Upper lobe of right lung (tissue), 1 donor: ENCODE results near the gene ZNF750. TPM values are rescaled to one million over a fixed set of nuclear protein-coding genes. Genes with fewer than 3 reads are reported as not detected.

Experiments used
- ATAC-seq: fragments of 200-7000 bp; cut with Tn5 transposase; one replicate; pipeline ENCODE4 v1.9.1; 2020; ENCODE audit warnings: mild to moderate bottlenecking, moderate library complexity
- DNase-seq: peaks from one replicate; pipeline ENCODE4 v3.0.0-alpha.2; 2020
- H3K27ac ChIP-seq: fragments of 200-600 bp; one replicate; pipeline ENCODE4 v1.8.0; 2022
- H3K27me3 ChIP-seq: fragments of 200-600 bp; one replicate; pipeline ENCODE4 v1.8.0; 2022; ENCODE audit warnings: mild to moderate bottlenecking
- H3K36me3 ChIP-seq: fragments of 200-600 bp; one replicate; pipeline ENCODE4 v1.8.0; 2022
- H3K4me1 ChIP-seq: fragments of 200-600 bp; one replicate; pipeline ENCODE4 v1.8.0; 2022
- H3K4me3 ChIP-seq: fragments of 200-600 bp; one replicate; pipeline ENCODE4 v1.8.0; 2022; ENCODE audit warnings: mild to moderate bottlenecking
- H3K9me3 ChIP-seq: fragments of 200-600 bp; one replicate; pipeline ENCODE4 v1.8.0; 2022
- CTCF ChIP-seq: fragments of 200-600 bp; IDR thresholded peaks from one replicate; pipeline ENCODE4 v1.8.0; 2022; ENCODE audit warnings: antibody characterized with exemption
- intact Hi-C: fragments of 100-400 bp; cut with DNase I; formaldehyde crosslinking; loops from one replicate; pipeline ENCODE4 v1.11.0; 2022
- total RNA-seq: library from RNA; stranded (reverse); fragmentation: NEBNext Ultra II Directional; extraction: Animal tissue kit (Norgen Biotek cat#: 25700); gene quantifications from one replicate; pipeline ENCODE4 v1.2.1, GENCODE V29; 2021
- donor health status: DM: no; HTN: yes; CAD: no; lungs with severe emphysema.

The ZNF750 gene
- total RNA-seq, 1 donor from 2014 or later, result 5.6 TPM

- peaks cover 20% of the 10 kb centered on the region for H3K4me1 ChIP-seq
- peaks cover 6% of the 10 kb centered on the region for H3K36me3 ChIP-seq
- peak; percentile 39 for DNase-seq
- intact Hi-C loops, result no loop called here
- ATAC-seq, result peak; percentile 4
- H3K4me3 ChIP-seq, result no peak overlapping the region
- H3K27me3 ChIP-seq, result no peaks in the 10 kb centered on the region
- peak overlapping the region; percentile 80 for H3K27ac ChIP-seq
- no peak for TF ChIP-seq CTCF
- H3K9me3 ChIP-seq, result no peaks in the 10 kb centered on the region
These were observed 2.9 kb downstream of the ZNF750 start for GRCh38 chr17:82836823-82837357.

GRCh38 chr17:82835766-82836512 is 3.9 kb downstream of the ZNF750 start:
- no peak overlapping the region for H3K27ac ChIP-seq
- intact Hi-C loops, result no loop called here

GRCh38 chr17:82835122-82835521 is 4.7 kb downstream of the ZNF750 start:
- DNase-seq, result peak; percentile 63
- no peak overlapping the region for H3K4me3 ChIP-seq
- no peaks in the 10 kb centered on the region for H3K9me3 ChIP-seq
- intact Hi-C loops, result no loop called here
- no peaks in the 10 kb centered on the region for H3K27me3 ChIP-seq
- no peak overlapping the region for H3K27ac ChIP-seq
- peaks cover 20% of the 10 kb centered on the region for H3K4me1 ChIP-seq
- TF ChIP-seq CTCF, result no peak
- no peak for ATAC-seq
- H3K36me3 ChIP-seq, result peaks cover 12% of the 10 kb centered on the region

More at GRCh38 chr17:82835766-82836512, 3.9 kb downstream of the ZNF750 start:
- peak; percentile 53 for DNase-seq
- TF ChIP-seq CTCF, result no peak
- Histone ChIP-seq H3K4me1 (peaks cover 20% of the 10 kb centered on the region), H3K27me3 (no peaks in the 10 kb centered on the region), H3K9me3 (no peaks in the 10 kb centered on the region), H3K4me3 (no peak overlapping the region), H3K36me3 (peaks cover 8% of the 10 kb centered on the region)
- no peak for ATAC-seq

GRCh38 chr17:82832881-82833475 is 6.8 kb downstream of the ZNF750 start:
- intact Hi-C loops, result no loop called here
- Histone ChIP-seq H3K27ac (no peak overlapping the region), H3K36me3 (peaks cover 12% of the 10 kb centered on the region), H3K4me3 (no peak overlapping the region), H3K9me3 (no peaks in the 10 kb centered on the region), H3K27me3 (no peaks in the 10 kb centered on the region), H3K4me1 (peaks cover 16% of the 10 kb centered on the region)
- DNase-seq, result peak; percentile 32
- ATAC-seq, result no peak
- no peak for TF ChIP-seq CTCF

GRCh38 chr17:82832411-82832810 is 7.4 kb downstream of the ZNF750 start:
- ATAC-seq, result no peak
- intact Hi-C loops, result no loop called here
- Histone ChIP-seq H3K27ac (no peak overlapping the region), H3K4me3 (no peak overlapping the region), H3K4me1 (peaks cover 10% of the 10 kb centered on the region), H3K27me3 (no peaks in the 10 kb centered on the region), H3K36me3 (peaks cover 12% of the 10 kb centered on the region), H3K9me3 (no peaks in the 10 kb centered on the region)
- no peak for TF ChIP-seq CTCF
- DNase-seq, result peak; percentile 47
